GM13976 (cell line): ENCODE measurements around the gene VIL1.

Experiments used
- DNase-seq: peaks from one replicate; pipeline ENCODE4 v3.0.0; 2012; ENCODE audit warnings: low spot score
- CTCF ChIP-seq: IDR thresholded peaks from 2 replicates; pipeline ENCODE4 v1.5.1; 2012; ENCODE audit warnings: borderline replicate concordance, mild to moderate bottlenecking; ENCODE audit not compliant: insufficient read depth; ENCODE audit errors: extremely low read depth, missing control alignments, control extremely low read depth
- in situ Hi-C: fragments of 300-500 bp; cut with MboI; formaldehyde crosslinking; loops from one replicate; pipeline ENCODE4 v1.12.0; 2022; ENCODE audit warnings: low sequenced_read_pairs, mixed read lengths, inconsistent platforms; ENCODE audit not compliant: unreplicated experiment

Gene VIL1

GRCh38 chr2:218402491-218402901 is 16.4 kb upstream of the VIL1 start:
- no peak for TF ChIP-seq CTCF
- no peak for DNase-seq
- in situ Hi-C loops = loop anchor here (25.0 kb wide), 2 partner anchors 235 to 435 kb away; partner anchors contain the start of gene PRKAG3

GRCh38 chr2:218402911-218403411 is 16.0 kb upstream of the VIL1 start:
- no peak for DNase-seq
- TF ChIP-seq CTCF = no peak
- in situ Hi-C loops = loop anchor here (25.0 kb wide), 2 partner anchors 234 to 434 kb away; partner anchors contain the start of gene PRKAG3

GRCh38 chr2:218403810-218404209 is 15.1 kb upstream of the VIL1 start:
- in situ Hi-C loops = loop anchor here (25.0 kb wide), 2 partner anchors 233 to 433 kb away; partner anchors contain the start of gene PRKAG3
- TF ChIP-seq CTCF = no peak
- DNase-seq = no peak

- in situ Hi-C loops = loop anchor here (25.0 kb wide), 2 partner anchors 233 to 433 kb away; partner anchors contain the start of gene PRKAG3
- no peak for TF ChIP-seq CTCF
- no peak for DNase-seq
Measured at GRCh38 chr2:218404351-218405085, 14.4 kb upstream of the VIL1 start.

GRCh38 chr2:218405086-218405745 is 13.7 kb upstream of the VIL1 start:
- DNase-seq = no peak
- in situ Hi-C loops = loop anchor here (25.0 kb wide), 2 partner anchors 232 to 432 kb away; partner anchors contain the start of gene PRKAG3
- TF ChIP-seq CTCF = no peak

GRCh38 chr2:218405746-218406208 is 13.1 kb upstream of the VIL1 start:
- no peak for DNase-seq
- in situ Hi-C loops = loop anchor here (25.0 kb wide), 2 partner anchors 232 to 432 kb away; partner anchors contain the start of gene PRKAG3
- TF ChIP-seq CTCF = no peak
